Fibroblast of lung (primary cell): ENCODE measurements around the gene LRFN2. TPM values are rescaled to one million over a fixed set of nuclear protein-coding genes. Genes with fewer than 3 reads are reported as not detected.

Source experiments
- DNase-seq, 2 donors: peaks; one replicate each; pipeline versions ENCODE4 v3.0.0 to v3.0.0-alpha.2; 2010; ENCODE audit warnings: low read depth in 2 of 2
- H2AFZ ChIP-seq: 2 replicates; pipeline ENCODE4 v1.5.1; 2012; ENCODE audit warnings: low read length, control low read depth, inconsistent platforms
- H3K27ac ChIP-seq: 2 replicates; pipeline ENCODE4 v1.5.1; 2011; ENCODE audit warnings: low read length, control low read depth; ENCODE audit not compliant: insufficient read depth
- H3K27me3 ChIP-seq: 2 replicates; pipeline ENCODE4 v1.5.1; 2011; ENCODE audit warnings: mild to moderate bottlenecking, low read length; ENCODE audit not compliant: control insufficient read depth, insufficient read depth
- H3K36me3 ChIP-seq: 2 replicates; pipeline ENCODE4 v1.5.1; 2011; ENCODE audit warnings: low read length; ENCODE audit not compliant: control insufficient read depth, insufficient read depth
- H3K4me1 ChIP-seq: 2 replicates; pipeline ENCODE4 v1.5.1; 2011; ENCODE audit warnings: low read length; ENCODE audit not compliant: control insufficient read depth, insufficient read depth; ENCODE audit errors: extremely low read depth
- H3K4me2 ChIP-seq: 2 replicates; pipeline ENCODE4 v1.5.1; 2011; ENCODE audit warnings: low read length, control low read depth; ENCODE audit not compliant: insufficient read depth; ENCODE audit errors: extremely low read depth
- H3K4me3 ChIP-seq, 4 experiments: fragments of 200-600 bp in 1 of 4; sonication (generic) in 1 of 4; replicated peaks in 1 of 4; 2 replicates each; pipeline ENCODE4 v1.5.1; 2011 to 2016; ENCODE audit warnings: low read length in 4 of 4, low read depth in 3 of 4, mild to moderate bottlenecking in 3 of 4, control low read depth in 2 of 4, inconsistent platforms in 1 of 4, mixed read lengths in 1 of 4; ENCODE audit not compliant: insufficient read depth in 1 of 4; ENCODE audit errors: control extremely low read depth in 1 of 4
- H3K79me2 ChIP-seq: 2 replicates; pipeline ENCODE4 v1.5.1; 2012; ENCODE audit warnings: mild to moderate bottlenecking, low read length, inconsistent platforms; ENCODE audit not compliant: control insufficient read depth, insufficient read depth
- H3K9ac ChIP-seq: 2 replicates; pipeline ENCODE4 v1.5.1; 2011; ENCODE audit warnings: mild to moderate bottlenecking, low read length, control low read depth; ENCODE audit not compliant: insufficient read depth
- H3K9me3 ChIP-seq: 2 replicates; pipeline ENCODE4 v1.5.1; 2012; ENCODE audit warnings: low read depth, low read length; ENCODE audit not compliant: control insufficient read depth, insufficient read depth
- H4K20me1 ChIP-seq: 2 replicates; pipeline ENCODE4 v1.5.1; 2011; ENCODE audit warnings: low read length; ENCODE audit not compliant: control insufficient read depth, insufficient read depth; ENCODE audit errors: extremely low read depth
- EZH2 ChIP-seq: IDR thresholded peaks from 2 replicates; pipeline ENCODE4 v1.5.1; 2012; ENCODE audit warnings: low read length, control low read depth, mild to moderate bottlenecking; ENCODE audit errors: missing control alignments
- polyA plus RNA-seq, 2 donors: library from polyadenylated mRNA; depleted of rRNA in 1 of 2; stranded (reverse) in 1 of 2; unstranded in 1 of 2; fragments of >200 nt; gene quantifications; 2 replicates each; pipeline ENCODE4 v1.2.1, GENCODE V29; 2011 to 2012; ENCODE audit warnings: missing spikeins in 1 of 2
- total RNA-seq: library from RNA; depleted of rRNA; stranded (reverse); fragments of >200 nt; gene quantifications from 2 replicates; pipeline ENCODE4 v1.2.1, GENCODE V29; 2014
- TF ChIP-seq, protein P1 (sequence below), 2 donors: IDR thresholded peaks in 1 of 2; conservative IDR thresholded peaks in 1 of 2; 1 replicate in 1 of 2; 2 replicates in 1 of 2; pipeline ENCODE4 v1.5.1; 2011 to 2012; ENCODE audit warnings: low read length in 2 of 2, control low read depth in 1 of 2, inconsistent platforms in 1 of 2, low read depth in 1 of 2, mild to moderate bottlenecking in 1 of 2

LRFN2 gene
- total and polyA plus RNA-seq, 2 donors (not counting 1 experiment from before 2014, with no cell fraction given) = not detected

DNA sequence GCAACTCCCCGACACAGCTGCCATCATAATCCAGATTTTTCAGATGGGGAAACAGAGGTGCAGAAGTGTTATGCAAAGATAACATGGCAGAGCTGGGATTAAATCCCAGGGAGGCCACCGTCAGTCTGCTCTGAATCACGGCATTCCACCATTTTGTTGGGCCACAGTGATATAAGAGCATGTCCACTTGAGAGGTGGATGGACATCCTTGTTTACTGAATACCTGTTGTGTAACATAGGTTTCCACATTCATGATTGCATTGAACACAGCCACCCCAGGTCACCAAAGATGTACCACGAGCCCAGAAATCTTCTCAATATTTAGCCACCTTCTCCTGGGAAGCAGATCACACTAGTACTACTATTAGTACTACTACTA lies 191.5 kb downstream of the LRFN2 start:
- no peaks in the 10 kb centered on the region for H3K4me1 ChIP-seq
- TF ChIP-seq, protein P1, sequence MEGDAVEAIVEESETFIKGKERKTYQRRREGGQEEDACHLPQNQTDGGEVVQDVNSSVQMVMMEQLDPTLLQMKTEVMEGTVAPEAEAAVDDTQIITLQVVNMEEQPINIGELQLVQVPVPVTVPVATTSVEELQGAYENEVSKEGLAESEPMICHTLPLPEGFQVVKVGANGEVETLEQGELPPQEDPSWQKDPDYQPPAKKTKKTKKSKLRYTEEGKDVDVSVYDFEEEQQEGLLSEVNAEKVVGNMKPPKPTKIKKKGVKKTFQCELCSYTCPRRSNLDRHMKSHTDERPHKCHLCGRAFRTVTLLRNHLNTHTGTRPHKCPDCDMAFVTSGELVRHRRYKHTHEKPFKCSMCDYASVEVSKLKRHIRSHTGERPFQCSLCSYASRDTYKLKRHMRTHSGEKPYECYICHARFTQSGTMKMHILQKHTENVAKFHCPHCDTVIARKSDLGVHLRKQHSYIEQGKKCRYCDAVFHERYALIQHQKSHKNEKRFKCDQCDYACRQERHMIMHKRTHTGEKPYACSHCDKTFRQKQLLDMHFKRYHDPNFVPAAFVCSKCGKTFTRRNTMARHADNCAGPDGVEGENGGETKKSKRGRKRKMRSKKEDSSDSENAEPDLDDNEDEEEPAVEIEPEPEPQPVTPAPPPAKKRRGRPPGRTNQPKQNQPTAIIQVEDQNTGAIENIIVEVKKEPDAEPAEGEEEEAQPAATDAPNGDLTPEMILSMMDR (conservative IDR thresholded peaks at IDR 0.05 in 1 of 2, IDR thresholded peaks at IDR 0.05 in 1 of 2; ENCODE audit: low read depth in 1 of 2, low read length in 2 of 2) = no peak
- no peak for TF ChIP-seq EZH2
- no peak overlapping the region for H3K4me3 ChIP-seq
- no peak overlapping the region for H2AFZ ChIP-seq
- H3K79me2 ChIP-seq = no peaks in the 10 kb centered on the region
- no peaks in the 10 kb centered on the region for H3K27me3 ChIP-seq
- no peaks in the 10 kb centered on the region for H4K20me1 ChIP-seq
- no peaks in the 10 kb centered on the region for H3K9me3 ChIP-seq
- no peak overlapping the region for H3K4me2 ChIP-seq
- H3K27ac ChIP-seq = no peak overlapping the region
- DNase-seq = no peak
- no peak overlapping the region for H3K9ac ChIP-seq
- no peaks in the 10 kb centered on the region for H3K36me3 ChIP-seq

DNA sequence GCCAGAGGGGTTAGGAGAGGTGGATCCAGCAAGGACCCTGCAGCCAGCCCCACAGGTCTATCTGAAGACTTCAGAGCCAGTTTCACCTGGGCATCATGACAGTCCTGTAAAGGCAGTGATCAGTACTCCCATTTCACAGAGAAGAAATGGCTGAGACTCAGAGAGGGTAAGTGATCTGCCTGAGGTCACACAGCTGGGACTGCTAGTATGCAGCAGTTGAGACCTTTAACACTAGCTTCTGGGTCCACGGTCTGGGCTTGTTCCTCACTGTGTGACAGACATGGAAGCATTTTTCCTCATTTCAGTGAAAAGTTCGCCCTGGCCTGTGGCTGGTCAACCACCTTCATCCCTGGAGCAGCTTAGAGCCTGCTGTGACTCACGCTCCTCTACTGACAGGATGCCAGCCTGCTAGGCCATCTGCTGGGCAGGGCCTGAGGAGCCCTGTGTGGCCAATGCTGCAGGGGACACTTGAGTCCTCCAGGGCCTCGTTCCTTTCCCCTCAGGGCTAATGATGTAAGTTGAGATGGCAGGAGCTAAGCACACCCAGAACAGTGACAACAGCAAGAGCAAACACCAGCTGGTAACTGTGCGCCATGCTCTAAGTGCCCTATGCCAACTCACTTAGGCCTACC lies 192.0 kb downstream of the LRFN2 start:
- H3K9me3 ChIP-seq = no peaks in the 10 kb centered on the region
- H3K4me1 ChIP-seq = no peaks in the 10 kb centered on the region
- no peak for TF ChIP-seq EZH2
- TF ChIP-seq, protein P1 (conservative IDR thresholded peaks at IDR 0.05 in 1 of 2, IDR thresholded peaks at IDR 0.05 in 1 of 2; ENCODE audit: low read depth in 1 of 2, low read length in 2 of 2) = no peak
- H3K27ac ChIP-seq = no peak overlapping the region
- H3K9ac ChIP-seq = no peak overlapping the region
- no peak overlapping the region for H3K4me2 ChIP-seq
- H3K4me3 ChIP-seq = no peak overlapping the region
- DNase-seq = no peak
- H3K36me3 ChIP-seq = no peaks in the 10 kb centered on the region
- no peaks in the 10 kb centered on the region for H3K27me3 ChIP-seq
- H4K20me1 ChIP-seq = no peaks in the 10 kb centered on the region
- H2AFZ ChIP-seq = no peak overlapping the region
- no peaks in the 10 kb centered on the region for H3K79me2 ChIP-seq

DNA sequence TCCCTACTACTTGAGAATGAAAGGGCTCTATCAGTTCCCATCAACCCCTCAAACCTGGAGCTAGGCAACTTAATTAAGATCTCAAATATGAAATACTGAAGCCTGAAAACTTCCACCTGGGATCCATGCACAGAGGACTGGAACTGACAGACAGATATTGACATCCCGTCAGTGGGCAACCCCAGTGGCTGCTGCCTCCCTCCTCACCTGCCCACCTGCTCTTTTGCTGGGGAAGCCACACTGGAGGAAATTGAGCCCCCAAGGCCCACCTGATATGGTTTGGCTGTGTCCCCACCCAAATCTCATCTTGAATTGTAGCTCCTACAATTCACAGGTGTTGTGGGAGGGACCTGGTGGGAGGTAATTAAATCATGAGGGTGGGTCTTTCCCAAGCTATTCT lies 192.8 kb downstream of the LRFN2 start:
- H4K20me1 ChIP-seq = no peaks in the 10 kb centered on the region
- TF ChIP-seq, protein P1 (conservative IDR thresholded peaks at IDR 0.05 in 1 of 2, IDR thresholded peaks at IDR 0.05 in 1 of 2; ENCODE audit: low read depth in 1 of 2, low read length in 2 of 2) = no peak
- no peak for TF ChIP-seq EZH2
- no peak for DNase-seq

More for the DNA sequence above, 192.8 kb downstream of the LRFN2 start:
- Histone ChIP-seq H3K79me2 (no peaks in the 10 kb centered on the region), H3K27me3 (no peaks in the 10 kb centered on the region), H3K9me3 (no peaks in the 10 kb centered on the region), H3K4me3 (no peak overlapping the region), H3K4me1 (no peaks in the 10 kb centered on the region), H3K4me2 (no peak overlapping the region), H3K27ac (no peak overlapping the region), H3K9ac (no peak overlapping the region), H2AFZ (no peak overlapping the region), H3K36me3 (no peaks in the 10 kb centered on the region)
